CD4-positive, alpha-beta T cell (primary cell): ENCODE results near the gene KIF26A. TPM values are rescaled to one million over a fixed set of nuclear protein-coding genes. Genes with fewer than 3 reads are reported as not detected.

Experiments
- ATAC-seq: fragments of 200-7000 bp; cut with Tn5 transposase; one replicate; pipeline ENCODE4 v1.10.0; 2022; ENCODE audit warnings: mild to moderate bottlenecking; ENCODE audit not compliant: poor library complexity
- CTCF ChIA-PET: fragments of 350-600 bp; sonication (Branson Sonifier 250); formaldehyde crosslinking; loops from one replicate; lab custom pipeline; 2021; ENCODE audit warnings: antibody characterized with exemption, inconsistent platforms; lab: Charles Lee
- POLR2A ChIA-PET: fragments of 350-600 bp; sonication (Branson Sonifier 250); formaldehyde crosslinking; loops from one replicate; lab custom pipeline; 2021; ENCODE audit warnings: antibody characterized with exemption, inconsistent platforms; lab: Charles Lee
- DNase-seq, 14 experiments: peaks; one replicate each; pipeline ENCODE4 v3.0.0-alpha.2; 2013 to 2020; ENCODE audit warnings: mixed read lengths in 2 of 14
- H3K27ac ChIP-seq, 2 donors: one replicate each; pipeline versions ENCODE4 v1.5.1 to v1.7.0; 2013; ENCODE audit warnings: low read length in 2 of 2, low read depth in 1 of 2, mild to moderate bottlenecking in 1 of 2
- H3K27me3 ChIP-seq, 2 experiments: 1 replicate in 1 of 2; 2 replicates in 1 of 2; pipeline versions ENCODE4 v1.6.1 to v1.7.0; 2013; ENCODE audit warnings: low read length in 2 of 2, control low read depth in 1 of 2, mild to moderate bottlenecking in 1 of 2, moderate library complexity in 1 of 2; ENCODE audit not compliant: insufficient read depth in 2 of 2, control insufficient read depth in 1 of 2
- H3K36me3 ChIP-seq: one replicate; pipeline ENCODE4 v1.6.1; 2013; ENCODE audit warnings: low read length, control low read depth; ENCODE audit not compliant: insufficient read depth
- H3K4me1 ChIP-seq: one replicate; pipeline ENCODE4 v1.6.1; 2013; ENCODE audit warnings: low read length, control low read depth; ENCODE audit not compliant: insufficient read depth
- H3K4me3 ChIP-seq: one replicate; pipeline ENCODE4 v1.5.1; 2013; ENCODE audit warnings: mild to moderate bottlenecking, low read length, moderate library complexity
- H3K9me3 ChIP-seq, 2 experiments: 1 replicate in 1 of 2; 2 replicates in 1 of 2; pipeline versions ENCODE4 v1.6.1 to v1.7.0; 2013; ENCODE audit warnings: low read length in 2 of 2, mild to moderate bottlenecking in 2 of 2, control low read depth in 1 of 2, moderate library complexity in 1 of 2; ENCODE audit not compliant: control insufficient read depth in 1 of 2, insufficient read depth in 1 of 2
- H3K27ac Mint-ChIP-seq: one replicate; pipeline ENCODE4 v1.8.0; 2020; ENCODE audit warnings: mixed read lengths
- H3K27me3 Mint-ChIP-seq: one replicate; pipeline ENCODE4 v1.8.0; 2021; ENCODE audit warnings: mixed read lengths
- H3K36me3 Mint-ChIP-seq: one replicate; pipeline ENCODE4 v1.8.0; 2021; ENCODE audit warnings: low read depth, mixed read lengths
- H3K4me1 Mint-ChIP-seq: one replicate; pipeline ENCODE4 v1.8.0; 2021; ENCODE audit warnings: low read depth, mixed read lengths
- H3K4me3 Mint-ChIP-seq: one replicate; pipeline ENCODE4 v1.8.0; 2020; ENCODE audit warnings: mild to moderate bottlenecking, mixed read lengths
- H3K9me3 Mint-ChIP-seq: one replicate; pipeline ENCODE4 v1.8.0; 2020; ENCODE audit warnings: mixed read lengths
- intact Hi-C, 2 experiments: fragments of 100-400 bp; cut with DNase I in 1 of 2; cut with micrococcal nuclease in 1 of 2; formaldehyde crosslinking; loops; one replicate each; pipeline versions ENCODE4 v1.15.1 to v1.9.0; 2023 to 2025; cut with DNase I, micrococcal nuclease
- total RNA-seq, 174 experiments: library from RNA in 2 of 174; stranded (reverse) in 2 of 174; gene quantifications; one replicate each; pipeline ENCODE4 v1.2.3 and lab custom pipeline; 2021 to 2026
- TF ChIP-seq, protein P1 (sequence below): fragments of 200-600 bp; IDR thresholded peaks from one replicate; pipeline ENCODE4 v1.8.0; 2022; ENCODE audit warnings: antibody characterized with exemption, mild to moderate bottlenecking

Gene KIF26A
- total RNA-seq, 2 experiments from 2014 or later = 0.25 to 0.31 TPM

DNA sequence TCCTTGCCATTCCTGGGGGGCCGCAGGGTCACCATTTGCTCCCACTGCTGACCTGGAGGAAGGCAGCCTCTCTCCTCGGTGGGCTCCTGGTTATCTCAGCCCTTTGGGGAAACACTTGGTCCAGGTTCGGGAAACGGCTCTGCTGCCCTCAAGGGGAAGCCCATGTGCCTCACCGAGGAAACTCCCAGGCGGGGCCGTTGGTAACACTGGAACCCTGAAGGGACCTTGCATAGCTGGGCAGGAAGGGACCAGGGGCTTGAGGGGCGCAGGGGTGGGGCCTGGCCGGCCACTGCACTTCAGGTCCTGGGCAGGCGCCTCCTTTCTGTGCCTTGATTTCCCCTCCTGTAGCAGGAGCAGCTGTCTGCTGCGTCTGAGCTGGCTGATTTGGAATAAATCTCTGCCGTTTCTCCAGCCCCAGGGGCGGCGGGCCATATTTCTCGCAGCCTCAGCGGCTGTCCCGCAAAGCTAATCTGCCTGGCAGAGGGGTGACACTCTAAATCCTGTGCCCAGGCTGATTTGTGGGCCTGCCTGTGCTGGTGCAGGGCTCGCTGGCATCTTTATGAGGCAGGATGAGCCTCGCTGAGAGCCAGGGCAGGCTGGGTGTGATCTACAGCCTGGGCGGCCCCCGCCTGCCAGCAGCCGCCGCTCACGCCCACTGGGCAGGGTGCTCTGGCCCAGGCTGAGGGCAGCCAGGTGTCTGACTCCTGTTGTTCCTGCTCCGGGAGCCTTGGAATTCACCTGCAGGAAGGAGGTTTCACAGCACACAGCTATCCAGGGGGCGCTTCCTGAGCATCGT is 49.7 kb downstream of the KIF26A start:
- Mint-ChIP-seq H3K4me3 (no peak overlapping the region), H3K36me3 (no peaks in the 10 kb centered on the region), H3K9me3 (no peaks in the 10 kb centered on the region), H3K4me1 (no peaks in the 10 kb centered on the region), H3K27ac (no peak overlapping the region), H3K27me3 (no peaks in the 10 kb centered on the region)
- Histone ChIP-seq H3K36me3 (no peaks in the 10 kb centered on the region), H3K9me3 (no peaks in the 10 kb centered on the region), H3K4me1 (no peaks in the 10 kb centered on the region), H3K27ac (no peak overlapping the region), H3K27me3 (no peaks in the 10 kb centered on the region), H3K4me3 (no peak overlapping the region)
- ChIA-PET CTCF (no interaction called here), POLR2A (no interaction called here)
- TF ChIP-seq, protein P1, sequence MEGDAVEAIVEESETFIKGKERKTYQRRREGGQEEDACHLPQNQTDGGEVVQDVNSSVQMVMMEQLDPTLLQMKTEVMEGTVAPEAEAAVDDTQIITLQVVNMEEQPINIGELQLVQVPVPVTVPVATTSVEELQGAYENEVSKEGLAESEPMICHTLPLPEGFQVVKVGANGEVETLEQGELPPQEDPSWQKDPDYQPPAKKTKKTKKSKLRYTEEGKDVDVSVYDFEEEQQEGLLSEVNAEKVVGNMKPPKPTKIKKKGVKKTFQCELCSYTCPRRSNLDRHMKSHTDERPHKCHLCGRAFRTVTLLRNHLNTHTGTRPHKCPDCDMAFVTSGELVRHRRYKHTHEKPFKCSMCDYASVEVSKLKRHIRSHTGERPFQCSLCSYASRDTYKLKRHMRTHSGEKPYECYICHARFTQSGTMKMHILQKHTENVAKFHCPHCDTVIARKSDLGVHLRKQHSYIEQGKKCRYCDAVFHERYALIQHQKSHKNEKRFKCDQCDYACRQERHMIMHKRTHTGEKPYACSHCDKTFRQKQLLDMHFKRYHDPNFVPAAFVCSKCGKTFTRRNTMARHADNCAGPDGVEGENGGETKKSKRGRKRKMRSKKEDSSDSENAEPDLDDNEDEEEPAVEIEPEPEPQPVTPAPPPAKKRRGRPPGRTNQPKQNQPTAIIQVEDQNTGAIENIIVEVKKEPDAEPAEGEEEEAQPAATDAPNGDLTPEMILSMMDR = no peak
- intact Hi-C loops = no loop called here
- DNase-seq (no peak), ATAC-seq (no peak)

DNA sequence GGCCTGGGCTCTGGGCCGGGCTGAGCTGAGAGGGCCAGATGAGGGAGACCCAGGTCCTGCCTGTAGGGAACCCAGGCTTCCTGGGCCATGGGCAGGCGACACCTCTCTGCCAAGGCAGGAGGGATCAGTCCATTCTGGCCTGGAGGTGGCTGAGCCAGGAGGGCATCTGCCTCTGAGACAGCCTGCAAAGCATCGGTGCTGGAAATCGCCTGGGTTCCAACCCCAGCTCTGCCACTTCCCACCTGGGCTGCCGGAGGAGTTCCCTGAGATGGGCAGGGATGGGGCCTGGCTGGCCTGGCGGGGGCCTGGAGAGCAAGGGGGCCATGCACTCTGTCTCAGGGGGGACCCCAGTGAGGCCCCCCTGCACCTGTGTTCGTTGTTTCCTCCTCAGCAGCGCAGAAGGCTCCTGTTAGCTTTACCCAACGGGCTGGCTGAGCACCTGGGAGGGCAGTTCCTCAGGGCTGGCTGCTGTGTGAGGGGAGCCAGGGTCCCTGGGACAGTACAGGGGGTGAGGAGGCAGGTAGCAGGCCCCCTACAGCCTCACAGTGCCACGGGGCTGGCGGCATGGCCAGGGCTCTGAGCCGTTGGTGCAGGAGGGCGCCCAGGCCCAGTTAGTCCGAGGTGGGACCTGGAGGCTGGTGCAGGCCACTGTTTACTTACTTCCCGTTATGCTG is 50.5 kb downstream of the KIF26A start:
- intact Hi-C loops = no loop called here
- ATAC-seq = no peak
- CTCF ChIA-PET = no interaction called here
- no peak overlapping the region for H3K27ac Mint-ChIP-seq
- Histone ChIP-seq H3K27ac (no peak overlapping the region), H3K27me3 (no peaks in the 10 kb centered on the region), H3K4me3 (no peak overlapping the region), H3K36me3 (no peaks in the 10 kb centered on the region), H3K4me1 (no peaks in the 10 kb centered on the region), H3K9me3 (no peaks in the 10 kb centered on the region)
- no peaks in the 10 kb centered on the region for H3K27me3 Mint-ChIP-seq
- no peaks in the 10 kb centered on the region for H3K9me3 Mint-ChIP-seq
- DNase-seq = no peak
- H3K4me3 Mint-ChIP-seq = no peak overlapping the region
- H3K4me1 Mint-ChIP-seq = no peaks in the 10 kb centered on the region
- H3K36me3 Mint-ChIP-seq = no peaks in the 10 kb centered on the region
- TF ChIP-seq, protein P1 = no peak
- POLR2A ChIA-PET = no interaction called here

DNA sequence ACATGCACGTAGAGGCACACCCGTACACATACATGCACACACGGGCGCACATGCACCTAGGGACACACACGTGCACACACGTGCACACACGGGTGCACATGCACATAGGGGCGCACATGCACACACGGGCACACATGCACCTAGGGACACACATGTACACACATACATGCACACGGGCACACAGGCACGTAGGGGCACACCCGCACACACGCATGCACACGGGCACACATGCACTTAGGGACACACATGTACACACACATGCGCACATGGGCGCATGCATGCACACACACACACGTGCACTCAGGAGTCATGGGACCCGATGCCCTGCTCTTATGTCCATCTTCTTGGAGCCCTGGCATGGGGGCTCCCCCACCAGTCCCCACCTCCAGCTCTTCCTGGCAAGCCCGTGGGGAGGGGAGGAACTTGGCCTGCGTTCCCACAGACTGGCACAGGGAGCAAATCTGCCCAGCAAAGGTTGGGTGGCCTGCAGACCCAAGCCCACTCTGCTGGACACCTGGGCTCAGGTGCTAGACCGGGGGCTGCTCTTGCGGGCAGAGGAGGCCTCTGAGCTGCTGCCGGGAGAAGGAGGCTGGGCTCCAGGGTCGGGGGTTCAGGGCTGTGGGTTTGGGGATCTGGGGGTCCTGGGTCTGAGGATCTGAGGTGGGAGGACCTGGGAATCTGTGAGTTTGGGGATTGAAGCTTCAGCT is 51.4 kb downstream of the KIF26A start:
- no peak overlapping the region for H3K4me3 ChIP-seq
- H3K27ac ChIP-seq = no peak overlapping the region
- no peaks in the 10 kb centered on the region for H3K36me3 Mint-ChIP-seq
- H3K9me3 ChIP-seq = no peaks in the 10 kb centered on the region
- POLR2A ChIA-PET = no interaction called here
- ATAC-seq (no peak), DNase-seq (no peak)
- H3K36me3 ChIP-seq = no peaks in the 10 kb centered on the region
- TF ChIP-seq, protein P1 = no peak
- no peaks in the 10 kb centered on the region for H3K4me1 Mint-ChIP-seq
- peaks cover 4% of the 10 kb centered on the region for H3K27me3 Mint-ChIP-seq
- CTCF ChIA-PET = no interaction called here
- intact Hi-C loops = no loop called here
- H3K27me3 ChIP-seq = no peaks in the 10 kb centered on the region
- H3K9me3 Mint-ChIP-seq = no peaks in the 10 kb centered on the region
- H3K4me1 ChIP-seq = no peaks in the 10 kb centered on the region
- no peak overlapping the region for H3K4me3 Mint-ChIP-seq
- no peak overlapping the region for H3K27ac Mint-ChIP-seq
